GM18868 (cell line): Measurements from ENCODE around the gene FMOD.
A peak's percentile ranks its signal among the peaks of the same experiment; 100 is the strongest.
"Not testable (repeated sequence)": the region's sequence is repeated elsewhere in the genome, so short reads cannot be mapped to it uniquely, and the experiment has no call there.

Experiments used
- ATAC-seq: cut with Tn5 transposase; IDR thresholded peaks from one replicate; pipeline ENCODE4 v1.9.1; 2021; ENCODE audit warnings: mild to moderate bottlenecking, moderate library complexity; ENCODE audit not compliant: unreplicated experiment

The FMOD gene

DNA sequence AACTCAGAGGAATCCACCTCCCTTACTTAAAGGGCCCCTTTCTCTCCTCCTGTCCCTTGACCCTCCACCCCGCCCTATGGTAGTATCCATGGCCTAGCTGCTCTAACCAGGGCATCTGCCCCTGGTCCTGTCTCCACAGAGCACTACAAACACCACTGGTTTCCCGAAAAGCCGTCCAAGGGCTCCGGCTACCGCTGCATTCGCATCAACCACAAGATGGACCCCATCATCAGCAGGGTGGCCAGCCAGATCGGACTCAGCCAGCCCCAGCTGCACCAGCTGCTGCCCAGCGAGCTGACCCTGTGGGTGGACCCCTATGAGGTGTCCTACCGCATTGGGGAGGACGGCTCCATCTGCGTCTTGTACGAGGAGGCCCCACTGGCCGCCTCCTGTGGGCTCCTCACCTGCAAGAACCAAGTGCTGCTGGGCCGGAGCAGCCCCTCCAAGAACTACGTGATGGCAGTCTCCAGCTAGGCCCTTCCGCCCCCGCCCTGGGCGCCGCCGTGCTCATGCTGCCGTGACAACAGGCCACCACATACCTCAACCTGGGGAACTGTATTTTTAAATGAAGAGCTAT is 43.9 kb downstream of the FMOD start:
- no peak for ATAC-seq

- ATAC-seq = no peak
Observed at GRCh38 chr1:203306089-203306964, 44.6 kb downstream of the FMOD start.

GRCh38 chr1:203305809-203306088 is 45.2 kb downstream of the FMOD start:
- ATAC-seq = no peak

DNA sequence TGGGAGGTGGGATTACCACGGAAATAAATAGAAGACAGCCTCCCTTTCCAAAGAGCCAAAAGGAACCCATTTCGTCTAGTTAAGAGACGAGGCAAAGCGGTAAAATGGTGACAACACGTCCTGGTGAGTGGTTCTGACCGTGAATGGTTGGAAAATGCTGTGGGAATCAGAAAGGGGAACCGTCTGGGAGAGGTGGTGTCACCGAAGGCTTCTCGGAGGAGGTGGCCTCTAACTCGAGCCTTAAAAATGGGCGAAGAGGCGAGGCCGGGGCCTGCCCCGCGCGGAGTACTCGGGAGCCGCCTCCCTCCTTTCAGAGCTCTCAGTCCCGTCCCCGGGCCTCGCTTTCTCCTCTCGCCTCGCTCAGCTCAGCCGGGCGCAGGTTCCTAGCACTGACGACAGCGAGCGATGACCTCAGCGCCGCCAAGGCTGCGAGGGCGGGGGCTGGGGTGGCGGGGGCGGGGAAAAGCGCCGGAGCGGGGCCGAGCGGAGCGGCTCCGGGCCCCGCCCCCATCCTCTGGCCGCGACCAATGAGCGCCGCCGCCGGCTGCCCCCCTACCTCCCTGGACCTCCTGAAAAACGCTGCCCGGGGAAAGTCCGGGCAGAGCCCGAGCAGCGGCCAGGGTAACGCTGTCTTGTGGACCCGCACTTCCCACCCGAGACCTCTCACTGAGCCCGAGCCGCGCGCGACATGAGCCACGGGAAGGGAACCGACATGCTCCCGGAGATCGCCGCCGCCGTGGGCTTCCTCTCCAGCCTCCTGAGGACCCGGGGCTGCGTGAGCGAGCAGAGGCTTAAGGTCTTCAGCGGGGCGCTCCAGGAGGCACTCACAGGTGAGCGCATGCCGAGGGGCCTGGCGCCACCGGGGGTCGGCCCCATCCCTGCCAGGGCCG is 45.8 kb downstream of the FMOD start, which contains the start of gene BTG2:
Gene BTG2 (plus strand): TSS at position 601 of the 890 bp plus-strand sequence. CDS start 88 bp downstream, at position 689.
- peak; percentile 74 for ATAC-seq

DNA sequence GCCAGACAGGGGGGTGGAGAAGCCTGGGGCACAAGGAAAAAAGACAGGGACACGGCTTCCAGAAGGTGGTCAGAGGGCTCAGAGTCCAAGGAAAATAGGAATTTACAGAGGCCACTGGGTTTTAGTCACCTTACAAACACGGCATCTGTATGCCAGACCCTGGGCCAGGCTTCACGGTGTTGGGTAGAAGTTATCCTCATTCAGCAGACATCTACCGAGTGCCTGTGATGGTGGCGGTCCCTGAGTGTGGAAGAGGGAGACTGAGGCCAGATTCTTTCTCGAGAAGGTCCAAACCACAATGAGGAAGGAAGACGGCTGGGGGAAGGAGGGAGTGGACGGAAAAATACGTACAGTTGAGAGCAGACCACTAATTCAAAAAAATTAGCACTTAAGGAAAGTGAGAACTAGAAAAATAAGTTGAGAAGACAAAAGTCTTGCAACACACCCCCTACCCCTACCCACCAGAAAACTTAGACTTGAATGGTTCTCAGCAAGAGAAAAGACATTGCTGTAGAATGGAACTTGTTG is 46.5 kb downstream of the FMOD start:
- ATAC-seq = no peak

DNA sequence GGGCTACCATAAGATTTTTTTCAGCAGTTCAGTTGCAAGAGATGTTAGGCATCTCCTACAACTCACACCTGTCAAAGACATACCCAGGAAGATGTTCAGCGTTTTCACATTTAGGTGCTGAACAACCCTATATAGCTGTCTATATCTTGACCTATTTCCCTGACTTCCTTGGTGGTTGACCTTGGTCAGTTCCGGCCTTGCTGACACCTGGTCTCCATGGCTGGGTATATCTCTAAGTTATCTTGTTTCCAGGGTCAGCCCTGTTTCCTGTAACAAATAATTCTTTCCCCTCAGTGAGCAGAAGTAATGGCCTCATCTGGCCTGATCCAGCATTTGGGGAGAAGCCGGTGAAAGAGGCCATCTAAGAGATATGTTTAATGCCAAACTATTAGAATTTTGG is 48.0 kb downstream of the FMOD start:
- no peak for ATAC-seq

DNA sequence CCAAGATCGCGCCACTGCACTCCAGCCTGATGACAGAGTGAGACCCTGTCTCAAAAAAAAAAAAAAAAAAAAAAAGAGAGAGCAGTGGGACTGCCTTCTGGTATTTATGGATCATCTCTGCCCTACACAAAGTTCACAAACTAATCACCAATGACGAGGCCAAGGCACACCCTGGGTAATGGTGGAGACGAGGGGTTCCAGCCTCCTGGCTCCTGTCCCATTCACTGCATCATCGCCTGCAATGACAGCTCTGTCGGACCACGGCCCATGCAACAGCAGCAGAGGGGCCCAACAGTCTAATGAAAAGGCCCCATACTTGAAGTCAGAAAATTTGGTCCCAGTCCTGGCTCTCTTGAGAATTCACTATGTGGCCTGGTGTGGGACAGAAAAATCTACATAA is 48.5 kb downstream of the FMOD start:
- ATAC-seq = no peak

DNA sequence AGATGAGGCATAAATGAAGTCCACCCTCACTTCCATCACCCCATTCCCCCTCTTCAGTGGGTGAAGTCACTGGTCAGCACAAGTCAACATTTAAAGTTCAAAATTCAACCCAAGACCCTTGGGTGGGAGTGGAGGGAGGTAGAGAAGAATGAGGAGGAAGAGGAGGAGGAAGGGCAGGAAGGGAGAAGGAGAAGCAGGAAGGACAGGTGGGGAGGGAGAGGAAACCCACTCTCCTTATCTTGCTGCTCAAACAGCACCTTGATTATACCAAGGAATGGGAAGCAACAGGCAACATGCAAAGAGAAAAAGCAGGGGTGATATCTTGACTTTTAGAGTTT is 49.6 kb downstream of the FMOD start:
- no peak for ATAC-seq

- no peak for ATAC-seq
Observed at GRCh38 chr1:203300441-203301330, 50.2 kb downstream of the FMOD start.

DNA sequence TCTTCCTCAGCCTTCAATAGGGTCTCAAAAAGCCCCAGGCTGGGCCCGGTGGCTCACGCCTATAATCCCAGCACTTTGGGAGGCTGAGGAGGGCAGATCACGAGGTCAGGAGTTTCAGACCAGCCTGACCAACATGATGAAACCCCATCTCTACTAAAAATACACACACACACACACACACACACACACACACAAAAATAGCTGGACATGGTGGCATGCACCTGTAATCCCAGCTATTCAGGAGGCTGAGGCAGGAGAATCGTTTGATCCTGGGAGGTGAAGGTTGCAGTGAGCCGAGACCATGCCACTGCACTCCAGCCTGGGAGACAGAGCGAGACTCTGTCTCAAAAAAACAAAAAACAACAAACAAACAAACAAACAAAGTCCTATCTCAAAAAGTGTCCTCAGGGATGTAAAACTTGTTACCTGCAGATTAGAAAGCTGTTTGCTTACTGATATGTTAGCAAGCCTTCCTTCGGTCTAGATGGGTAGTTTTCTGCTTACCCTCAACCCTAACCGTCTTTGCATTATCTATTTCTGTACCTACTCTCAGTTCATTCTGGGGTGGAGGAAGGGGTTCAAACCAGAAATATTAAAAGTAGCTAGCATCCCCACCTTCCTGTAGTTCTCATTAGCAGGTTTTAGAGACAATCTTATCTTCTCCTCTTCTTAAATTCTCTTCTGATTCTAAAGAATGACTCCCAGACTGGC is 51.0 kb downstream of the FMOD start:
- not testable (repeated sequence) for ATAC-seq

- ATAC-seq = peak; percentile 38
Observed at GRCh38 chr1:203299169-203299568, 51.8 kb downstream of the FMOD start.

DNA sequence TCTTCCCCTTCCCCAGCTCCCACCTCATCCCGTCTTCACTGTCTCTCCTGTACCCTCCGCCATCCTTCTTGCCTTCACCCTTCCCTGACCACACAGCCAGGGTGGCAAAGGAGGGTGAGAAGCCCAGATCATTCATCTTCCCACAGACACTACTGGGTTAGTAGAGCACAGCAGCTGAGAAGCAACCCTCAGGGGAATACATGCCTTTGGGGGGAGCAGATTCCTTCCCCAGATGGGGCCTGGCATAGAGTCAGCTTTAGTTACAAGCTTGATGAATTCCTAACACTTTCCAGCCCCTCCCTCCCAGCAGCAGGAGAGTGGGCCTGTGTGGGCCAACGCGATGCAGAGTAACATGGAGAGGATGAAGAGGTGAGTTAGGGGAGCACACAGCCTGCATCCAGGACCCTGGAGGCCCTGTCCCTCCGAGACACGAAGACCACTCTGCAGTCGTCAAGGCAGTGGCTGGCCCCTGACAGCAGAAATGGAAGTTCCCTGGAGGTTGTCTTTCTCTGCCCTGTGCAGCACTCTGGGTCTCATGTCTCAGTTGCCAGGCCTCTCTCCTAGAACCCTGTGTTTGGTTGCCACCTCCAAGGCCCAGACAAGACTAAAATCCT is 54.4 kb downstream of the FMOD start:
- no peak for ATAC-seq

DNA sequence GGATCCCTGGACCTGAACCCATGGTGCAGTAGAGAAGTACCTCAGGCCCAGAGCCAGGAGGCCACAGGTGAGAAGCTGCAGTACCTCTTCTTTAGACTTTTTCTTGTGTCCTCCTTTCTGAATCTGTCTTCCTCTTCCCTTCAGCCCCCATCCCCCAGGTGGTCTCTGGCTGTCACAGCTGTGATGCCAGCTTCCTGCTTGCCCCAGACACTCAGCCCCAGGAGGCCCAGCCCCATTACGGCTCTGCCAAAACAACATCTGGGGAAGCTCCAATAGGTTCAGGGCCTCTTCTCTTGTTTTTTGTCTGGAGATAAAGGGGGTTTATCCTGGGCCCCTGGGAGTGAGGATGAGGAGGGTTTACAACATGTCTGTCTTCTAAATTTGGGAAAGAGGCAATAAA is 55.1 kb downstream of the FMOD start:
- no peak for ATAC-seq

DNA sequence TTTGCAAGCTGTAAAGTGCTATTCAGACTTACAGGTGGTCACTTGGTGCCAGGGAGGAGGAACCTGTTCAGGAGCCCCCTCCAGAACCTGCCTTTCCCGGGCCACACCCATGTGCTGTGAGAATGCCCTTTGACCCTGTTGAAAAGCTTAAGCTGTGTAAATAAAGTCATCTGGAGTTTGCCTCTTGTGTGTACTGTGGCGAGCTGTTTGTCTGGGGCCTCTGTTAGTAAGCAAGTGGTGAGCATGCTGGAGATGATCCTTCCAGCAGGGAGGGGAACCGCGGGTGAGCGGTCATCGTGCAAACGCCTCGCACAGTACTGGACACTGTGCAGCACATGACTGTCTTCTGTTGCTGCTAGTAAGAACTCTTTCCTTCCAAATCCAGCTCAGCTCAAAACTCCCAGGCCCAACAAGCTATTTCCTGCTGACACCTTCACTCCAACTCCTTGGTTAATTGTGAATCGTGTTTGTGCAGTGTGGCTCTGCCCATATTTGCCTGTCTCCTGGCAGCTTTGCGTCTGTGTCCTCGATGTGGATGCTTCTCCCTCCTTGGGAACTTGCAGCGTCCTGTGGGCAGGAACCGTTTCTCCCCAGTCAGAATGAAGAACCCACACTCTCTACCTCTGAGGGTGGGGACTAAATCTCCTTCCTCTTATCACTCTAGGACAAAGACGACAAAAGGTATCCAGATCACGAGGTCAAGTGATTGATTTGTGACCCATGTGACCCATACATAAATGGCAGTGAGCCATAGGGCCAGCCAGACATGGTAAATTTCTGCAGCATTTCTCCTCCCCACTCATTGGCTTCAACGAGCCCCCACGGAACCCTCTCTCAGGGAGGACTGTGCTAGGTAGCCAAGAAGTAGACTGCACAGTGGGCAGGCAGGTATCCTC is 59.5 kb downstream of the FMOD start:
- ATAC-seq = no peak
